Measurements from ENCODE around the gene FCN3. TPM values are rescaled to one million over a fixed set of nuclear protein-coding genes. Genes with fewer than 3 reads are reported as not detected.

The FCN3 gene
- total RNA-seq (under 1 TPM in 3 of 5 donors, not detected in 2; 0.26 to 0.44 (median 0.38) TPM), total RNA-seq (0 to 0.07 (median 0) reads per million in 29 experiments)
- total RNA-seq (2013): not detected

DNA sequence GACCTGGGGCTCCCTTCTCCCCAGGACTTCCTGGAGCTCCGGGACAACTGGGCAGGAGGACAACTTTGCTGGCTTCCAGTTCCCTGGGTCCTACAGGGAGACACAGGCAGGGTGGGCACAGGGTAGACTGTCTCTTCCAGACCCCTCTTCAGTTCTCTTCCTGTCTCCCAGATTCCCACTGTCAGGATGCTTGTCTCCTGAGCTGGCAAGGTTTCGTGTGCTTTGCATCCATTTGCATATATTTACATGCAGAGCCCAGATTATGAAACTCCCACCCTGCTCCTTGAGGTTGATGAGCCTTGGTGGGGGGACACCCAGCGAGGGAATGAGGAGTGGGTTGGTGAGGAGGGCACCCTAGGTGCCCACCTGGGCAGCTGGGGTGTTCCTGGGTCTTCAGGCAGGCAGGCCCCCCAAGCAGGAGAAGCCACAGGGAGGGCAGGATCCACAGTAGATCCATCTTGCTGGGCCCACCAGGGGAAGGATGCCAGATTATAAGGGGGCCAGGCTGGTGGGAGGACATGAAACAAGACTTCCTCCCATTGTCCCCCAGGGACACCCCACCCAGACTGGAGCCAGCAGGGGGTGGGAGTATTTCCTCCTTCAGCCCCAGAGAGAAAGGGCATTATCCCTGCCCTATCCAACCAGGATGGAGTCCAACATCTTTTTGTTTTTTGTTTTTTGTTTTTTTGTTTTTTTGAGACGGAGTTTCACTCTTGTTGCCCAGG is at the start of gene FCN3:
TSS of gene FCN3 (minus strand) at position 463 of the 725 bp plus-strand sequence. CDS start at position 457, 6 bp downstream.
- ChIA-PET CTCF (interaction anchor here in 1 of 2 donors (1.0 to 1.1 kb wide), 2 partner anchors 16 to 42 kb away, joined by 4 read pairs; no protein-coding TSS in a partner anchor), POLR2A (no interaction called here)
- Mint-ChIP-seq H3K27me3 (peaks cover 0 to 3% of the 10 kb centered on the region in 2 donors), H3K4me3 (no peak within 1 kb of the TSS), H3K4me1 (peaks cover 3 to 6% (median 4%) of the 10 kb centered on the region in 3 donors), H3K27ac (peak within 1 kb of the TSS in 1 of 2 donors; percentile 44), H3K36me3 (no peaks in the 10 kb centered on the region), H3K9me3 (no peaks in the 10 kb centered on the region)
- peaks cover 3 to 4% of the 10 kb centered on the region in 2 experiments for H3K4me1 ChIP-seq (ENCODE audit: control insufficient read depth in 1 of 2, extremely low read depth in 1 of 2, insufficient read depth in 2 of 2, low read length in 2 of 2)
- DNase-seq (no peak), ATAC-seq (replicated peaks in 1 of 4) (no peak)
- 67% methylated on average over 2 of the region's 4 CpGs for WGBS (ENCODE audit: insufficient coverage)
- no peaks in the 10 kb centered on the region for H3K36me3 ChIP-seq (ENCODE audit: control insufficient read depth in 2 of 2, extremely low read depth in 1 of 2, insufficient read depth in 1 of 2, low read length in 1 of 2)
- peaks cover 0 to 2% of the 10 kb centered on the region in 2 experiments for H3K27me3 ChIP-seq (replicated peaks in 1 of 2; ENCODE audit: control insufficient read depth in 2 of 2, extremely low read depth in 1 of 2, insufficient read depth in 2 of 2, low read length in 1 of 2)
- H3K27ac ChIP-seq (ENCODE audit: low read length): no peak within 1 kb of the TSS
- no peak within 1 kb of the TSS for H3K4me3 ChIP-seq (ENCODE audit: control insufficient read depth in 1 of 2, extremely low read depth in 1 of 2, low read length in 1 of 2)
- H3K9me3 ChIP-seq: no peaks in the 10 kb centered on the region

- Mint-ChIP-seq H3K4me3 (no peak overlapping the region), H3K36me3 (peaks cover 28% of the 10 kb centered on the region), H3K27me3 (no peaks in the 10 kb centered on the region), H3K27ac (peak overlapping the region; percentile 11 to 62), H3K9me3 (no peaks in the 10 kb centered on the region), H3K4me1 (peaks cover 69 to 70% (median 69%) of the 10 kb centered on the region in 3 donors)
- POLR2A ChIA-PET: interaction anchor here in 1 of 2 donors (0.7 kb wide), 1 partner anchor 383 kb away, joined by 5 read pairs; no protein-coding TSS in a partner anchor
- CTCF ChIA-PET: interaction anchor here in 1 of 2 donors (0.5 to 0.9 kb wide), 4 partner anchors 100 to 807 kb away, joined by 3 to 5 read pairs (median 3); no protein-coding TSS in a partner anchor
- Histone ChIP-seq H3K27ac (ENCODE audit: low read length) (no peak overlapping the region), H3K4me1 (ENCODE audit: control insufficient read depth in 1 of 2, extremely low read depth in 1 of 2, insufficient read depth in 2 of 2, low read length in 2 of 2) (peaks cover 48 to 57% of the 10 kb centered on the region in 2 experiments), H3K4me3 (ENCODE audit: control insufficient read depth in 1 of 2, extremely low read depth in 1 of 2, low read length in 1 of 2) (no peak overlapping the region), H3K9me3 (no peaks in the 10 kb centered on the region), H3K27me3 (replicated peaks in 1 of 2; ENCODE audit: control insufficient read depth in 2 of 2, extremely low read depth in 1 of 2, insufficient read depth in 2 of 2, low read length in 1 of 2) (no peaks in the 10 kb centered on the region), H3K36me3 (ENCODE audit: control insufficient read depth in 2 of 2, extremely low read depth in 1 of 2, insufficient read depth in 1 of 2, low read length in 1 of 2) (peaks cover 13 to 38% of the 10 kb centered on the region in 2 donors)
- DNase-seq (no peak), ATAC-seq (replicated peaks in 1 of 4) (no peak)
- WGBS (ENCODE audit: insufficient coverage): no CpG with 5 or more reads among the region's 4 CpGs
Observed at GRCh38 chr1:27423709-27424108, 49.1 kb upstream of the FCN3 start.

DNA sequence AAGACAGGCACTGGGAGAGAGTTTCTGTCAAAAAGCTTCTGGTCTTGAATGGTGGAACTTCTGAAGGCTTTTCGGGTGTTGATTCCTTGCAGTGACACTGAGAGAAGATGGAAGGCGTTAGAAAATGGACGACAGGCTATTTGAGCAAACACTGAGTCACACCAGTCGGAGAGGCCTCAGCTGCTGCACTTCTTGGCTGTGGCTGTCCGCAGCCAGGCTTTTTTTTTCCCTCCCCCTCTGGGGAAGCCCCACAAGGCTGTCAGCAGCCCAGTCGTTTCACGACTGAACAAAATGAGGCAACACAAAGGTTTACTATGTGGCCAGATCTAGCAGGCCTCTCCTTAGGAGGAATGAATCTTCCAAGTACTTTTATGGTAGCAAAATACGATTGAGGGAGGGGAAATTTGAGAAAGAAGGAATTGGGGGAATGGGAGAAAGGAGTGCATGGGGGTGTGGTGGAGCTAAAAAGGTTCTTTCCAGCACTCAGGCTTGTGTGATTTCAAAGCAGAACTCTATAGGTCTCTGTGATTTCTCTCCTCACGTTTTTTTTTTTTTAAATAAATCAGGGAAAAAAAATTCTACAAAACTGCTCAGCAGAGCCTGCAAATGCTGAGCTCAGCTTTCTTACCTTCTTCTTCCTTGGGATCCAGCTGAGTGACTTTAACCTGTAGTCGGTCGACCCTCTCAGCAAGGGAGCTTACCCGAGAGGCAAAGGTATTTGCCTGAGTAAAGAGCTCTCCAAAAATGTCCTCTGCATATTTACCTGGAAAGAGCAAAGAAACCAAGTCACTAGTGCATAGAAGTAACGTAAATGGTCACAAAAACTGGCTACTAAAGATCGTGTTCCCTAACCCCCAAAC is 43.9 kb upstream of the FCN3 start:
- Mint-ChIP-seq H3K36me3 (peaks cover 48% of the 10 kb centered on the region), H3K4me3 (no peak overlapping the region), H3K27me3 (no peaks in the 10 kb centered on the region), H3K9me3 (no peaks in the 10 kb centered on the region), H3K4me1 (peaks cover 51 to 60% (median 52%) of the 10 kb centered on the region in 3 donors), H3K27ac (peak overlapping the region; percentile 77 to 78)
- no peaks in the 10 kb centered on the region for H3K9me3 ChIP-seq
- ChIA-PET CTCF (interaction anchor here (0.7 to 1.1 kb wide), 3 partner anchors 18 to 188 kb away, joined by 3 to 6 read pairs (median 4); no protein-coding TSS in a partner anchor), POLR2A (interaction anchor here in 1 of 2 donors (0.6 kb wide), 1 partner anchor 87 kb away, joined by 4 read pairs; no protein-coding TSS in a partner anchor)
- peak overlapping the region; percentile 2 for H3K27ac ChIP-seq (ENCODE audit: low read length)
- peak in 2 of 4 experiments; percentile 31 to 50 for ATAC-seq (replicated peaks in 1 of 4)
- peaks cover 20 to 59% of the 10 kb centered on the region in 2 donors for H3K36me3 ChIP-seq (ENCODE audit: control insufficient read depth in 2 of 2, extremely low read depth in 1 of 2, insufficient read depth in 1 of 2, low read length in 1 of 2)
- no peak overlapping the region for H3K4me3 ChIP-seq (ENCODE audit: control insufficient read depth in 1 of 2, extremely low read depth in 1 of 2, low read length in 1 of 2)
- no peaks in the 10 kb centered on the region for H3K27me3 ChIP-seq (replicated peaks in 1 of 2; ENCODE audit: control insufficient read depth in 2 of 2, extremely low read depth in 1 of 2, insufficient read depth in 2 of 2, low read length in 1 of 2)
- H3K4me1 ChIP-seq (ENCODE audit: control insufficient read depth in 1 of 2, extremely low read depth in 1 of 2, insufficient read depth in 2 of 2, low read length in 2 of 2): peaks cover 21 to 35% of the 10 kb centered on the region in 2 experiments
- WGBS (ENCODE audit: insufficient coverage): 51% methylated on average over 7 of the region's 14 CpGs
- peak in 8 of 35 experiments; percentile 11 to 59 (median 20) for DNase-seq

- WGBS (ENCODE audit: insufficient coverage): 83% methylated on average over 1 of the region's 3 CpGs
- Mint-ChIP-seq H3K4me1 (peaks cover 47 to 56% (median 51%) of the 10 kb centered on the region in 3 donors), H3K36me3 (peaks cover 56% of the 10 kb centered on the region), H3K27me3 (no peaks in the 10 kb centered on the region), H3K27ac (peak overlapping the region; percentile 77 to 78), H3K4me3 (no peak overlapping the region), H3K9me3 (no peaks in the 10 kb centered on the region)
- DNase-seq (no peak), ATAC-seq (replicated peaks in 1 of 4) (no peak)
- Histone ChIP-seq H3K9me3 (no peaks in the 10 kb centered on the region), H3K4me3 (ENCODE audit: control insufficient read depth in 1 of 2, extremely low read depth in 1 of 2, low read length in 1 of 2) (no peak overlapping the region), H3K36me3 (ENCODE audit: control insufficient read depth in 2 of 2, extremely low read depth in 1 of 2, insufficient read depth in 1 of 2, low read length in 1 of 2) (peaks cover 20 to 68% of the 10 kb centered on the region in 2 donors), H3K4me1 (ENCODE audit: control insufficient read depth in 1 of 2, extremely low read depth in 1 of 2, insufficient read depth in 2 of 2, low read length in 2 of 2) (peaks cover 16 to 28% of the 10 kb centered on the region in 2 experiments), H3K27ac (ENCODE audit: low read length) (peak overlapping the region; percentile 2), H3K27me3 (replicated peaks in 1 of 2; ENCODE audit: control insufficient read depth in 2 of 2, extremely low read depth in 1 of 2, insufficient read depth in 2 of 2, low read length in 1 of 2) (no peaks in the 10 kb centered on the region)
- CTCF ChIA-PET: interaction anchor here (0.6 to 0.8 kb wide), 2 partner anchors 18 to 20 kb away, joined by 3 read pairs; no protein-coding TSS in a partner anchor
- POLR2A ChIA-PET: no interaction called here
Observed at GRCh38 chr1:27417713-27418112, 43.1 kb upstream of the FCN3 start.

DNA sequence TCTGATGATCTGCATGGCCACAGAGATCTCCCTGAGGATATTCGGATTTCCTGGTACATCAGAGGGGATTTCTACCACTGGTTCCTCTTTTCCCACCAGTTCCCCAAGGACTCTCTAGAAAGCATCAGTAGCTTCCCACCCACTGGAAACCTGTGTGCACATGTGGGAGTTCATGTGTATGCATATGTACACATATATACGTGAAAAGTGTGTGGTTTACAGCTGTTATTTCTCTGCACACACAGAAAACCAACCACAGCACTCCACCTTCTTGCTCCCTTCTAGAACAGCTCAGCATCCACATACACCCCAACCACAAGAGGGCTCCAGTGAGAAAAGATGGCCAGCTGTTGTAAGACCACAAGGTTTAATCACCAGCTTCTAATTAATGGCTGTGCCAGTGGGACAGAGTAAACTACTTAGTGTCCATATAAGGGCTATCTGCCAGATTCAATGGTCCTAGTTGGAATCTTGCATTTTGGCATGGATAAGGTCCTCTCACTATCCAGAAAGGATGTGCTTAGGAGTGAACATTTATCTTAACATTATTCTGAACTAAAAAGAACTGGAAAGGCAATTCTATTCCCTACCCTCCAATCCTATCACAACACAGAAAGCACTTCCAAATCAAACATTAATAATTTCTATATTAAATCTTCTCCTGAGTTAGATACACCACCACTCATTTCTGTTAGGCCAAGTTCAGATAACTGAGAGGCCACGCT is 41.9 kb upstream of the FCN3 start:
- no peak overlapping the region for H3K27ac ChIP-seq (ENCODE audit: low read length)
- H3K36me3 Mint-ChIP-seq: peaks cover 59% of the 10 kb centered on the region
- no CpG with 5 or more reads among the region's 3 CpGs for WGBS (ENCODE audit: insufficient coverage)
- H3K9me3 ChIP-seq: no peaks in the 10 kb centered on the region
- no peaks in the 10 kb centered on the region for H3K27me3 ChIP-seq (replicated peaks in 1 of 2; ENCODE audit: control insufficient read depth in 2 of 2, extremely low read depth in 1 of 2, insufficient read depth in 2 of 2, low read length in 1 of 2)
- no peaks in the 10 kb centered on the region for H3K9me3 Mint-ChIP-seq
- ChIA-PET CTCF (interaction anchor here (0.7 to 2.4 kb wide), 12 partner anchors 14 to 252 kb away, joined by 3 to 15 read pairs (median 4); partner anchors contain the start of gene AHDC1 (in 1 of the 2)), POLR2A (interaction anchor here (0.5 to 0.6 kb wide), 2 partner anchors 30 to 1134 kb away, joined by 3 to 10 read pairs; no protein-coding TSS in a partner anchor)
- H3K27me3 Mint-ChIP-seq: no peaks in the 10 kb centered on the region
- H3K4me3 ChIP-seq (ENCODE audit: control insufficient read depth in 1 of 2, extremely low read depth in 1 of 2, low read length in 1 of 2): no peak overlapping the region
- peaks cover 38 to 47% (median 41%) of the 10 kb centered on the region in 3 donors for H3K4me1 Mint-ChIP-seq
- peak; percentile 54 to 74 (median 68) for ATAC-seq (replicated peaks in 1 of 4)
- H3K36me3 ChIP-seq (ENCODE audit: control insufficient read depth in 2 of 2, extremely low read depth in 1 of 2, insufficient read depth in 1 of 2, low read length in 1 of 2): peaks cover 24 to 79% of the 10 kb centered on the region in 2 donors
- H3K4me1 ChIP-seq (ENCODE audit: control insufficient read depth in 1 of 2, extremely low read depth in 1 of 2, insufficient read depth in 2 of 2, low read length in 2 of 2): peaks cover 8 to 18% of the 10 kb centered on the region in 2 experiments
- H3K4me3 Mint-ChIP-seq: no peak overlapping the region
- DNase-seq: peak in 29 of 35 experiments; percentile 27 to 79 (median 45)
- H3K27ac Mint-ChIP-seq: peak overlapping the region; percentile 48 to 69

All from T-cell (primary cell).